Dendritic cell treated with granulocyte-macrophage colony-stimulating factor and Interleukin-4, amounts not matched to agents 40 ng/mL and 50 ng/mL, for 4 days (primary cell): ENCODE data around the gene ZNF579.
"Not testable (repeated sequence)": the region's sequence is repeated elsewhere in the genome, so short reads cannot be mapped to it uniquely, and the experiment has no call there.

Source experiments
- H3K27ac Mint-ChIP-seq: one replicate; pipeline ENCODE4 v1.8.0; 2022; ENCODE audit warnings: mild to moderate bottlenecking, mixed read lengths
- H3K27me3 Mint-ChIP-seq: one replicate; pipeline ENCODE4 v1.8.0; 2022; ENCODE audit warnings: mild to moderate bottlenecking, mixed read lengths
- H3K36me3 Mint-ChIP-seq: one replicate; pipeline ENCODE4 v1.8.0; 2022; ENCODE audit warnings: low read depth, mixed read lengths
- H3K4me1 Mint-ChIP-seq: one replicate; pipeline ENCODE4 v1.8.0; 2022; ENCODE audit warnings: low read depth, mixed read lengths
- H3K4me3 Mint-ChIP-seq: one replicate; pipeline ENCODE4 v1.8.0; 2022; ENCODE audit warnings: mild to moderate bottlenecking, moderate library complexity, mixed read lengths
- H3K9me3 Mint-ChIP-seq: one replicate; pipeline ENCODE4 v1.8.0; 2022; ENCODE audit warnings: mixed read lengths
- intact Hi-C: fragments of 100-400 bp; cut with micrococcal nuclease; formaldehyde crosslinking; loops from one replicate; pipeline ENCODE4 v1.15.0; 2022

The ZNF579 gene

GRCh38 chr19:55581145-55581822 is 636 bp upstream of the ZNF579 start:
- intact Hi-C loops = no loop called here
- peaks cover 31% of the 10 kb centered on the region for H3K36me3 Mint-ChIP-seq
- H3K4me3 Mint-ChIP-seq = peak overlapping the region; percentile 74

GRCh38 chr19:55579766-55580621 is 654 bp downstream of the ZNF579 start:
- Mint-ChIP-seq H3K4me3 (peak overlapping the region; percentile 74), H3K36me3 (peaks cover 31% of the 10 kb centered on the region), H3K9me3 (no peaks in the 10 kb centered on the region), H3K4me1 (peaks cover 16% of the 10 kb centered on the region), H3K27me3 (peaks cover 8% of the 10 kb centered on the region), H3K27ac (peak overlapping the region; percentile 60)
- intact Hi-C loops = no loop called here

More at GRCh38 chr19:55581145-55581822, 636 bp upstream of the ZNF579 start:
- H3K27ac Mint-ChIP-seq = peak overlapping the region; percentile 60
- peaks cover 28% of the 10 kb centered on the region for H3K4me1 Mint-ChIP-seq
- peaks cover 20% of the 10 kb centered on the region for H3K27me3 Mint-ChIP-seq
- H3K9me3 Mint-ChIP-seq = no peaks in the 10 kb centered on the region

- H3K27me3 Mint-ChIP-seq = no peaks in the 10 kb centered on the region
- peaks cover 16% of the 10 kb centered on the region for H3K4me1 Mint-ChIP-seq
- H3K36me3 Mint-ChIP-seq = peaks cover 31% of the 10 kb centered on the region
- peak overlapping the region; percentile 60 for H3K27ac Mint-ChIP-seq
- peak overlapping the region; percentile 74 for H3K4me3 Mint-ChIP-seq
- intact Hi-C loops = no loop called here
- no peaks in the 10 kb centered on the region for H3K9me3 Mint-ChIP-seq
Observed at GRCh38 chr19:55578761-55579747, 1.6 kb downstream of the ZNF579 start.

- intact Hi-C loops = no loop called here
- Mint-ChIP-seq H3K27ac (no peak overlapping the region), H3K4me1 (peaks cover 16% of the 10 kb centered on the region), H3K27me3 (no peaks in the 10 kb centered on the region), H3K9me3 (no peaks in the 10 kb centered on the region), H3K4me3 (no peak overlapping the region), H3K36me3 (peaks cover 31% of the 10 kb centered on the region)
Observed at GRCh38 chr19:55578031-55578760, 2.5 kb downstream of the ZNF579 start.

- Mint-ChIP-seq H3K27me3 (no peaks in the 10 kb centered on the region), H3K36me3 (peaks cover 31% of the 10 kb centered on the region), H3K4me3 (no peak overlapping the region), H3K4me1 (peaks cover 16% of the 10 kb centered on the region), H3K9me3 (no peaks in the 10 kb centered on the region), H3K27ac (no peak overlapping the region)
- intact Hi-C loops = no loop called here
Observed at GRCh38 chr19:55576746-55577145, 3.9 kb downstream of the ZNF579 start.

- H3K4me3 Mint-ChIP-seq, H3K4me1 Mint-ChIP-seq, H3K27ac Mint-ChIP-seq, H3K9me3 Mint-ChIP-seq, intact Hi-C loops, H3K27me3 Mint-ChIP-seq: not testable (repeated sequence)
- peaks cover 21% of the 10 kb centered on the region for H3K36me3 Mint-ChIP-seq
Observed at GRCh38 chr19:55573929-55574328, 6.7 kb downstream of the ZNF579 start.

- H3K27ac Mint-ChIP-seq, intact Hi-C loops, H3K4me3 Mint-ChIP-seq, H3K27me3 Mint-ChIP-seq, H3K36me3 Mint-ChIP-seq, H3K4me1 Mint-ChIP-seq, H3K9me3 Mint-ChIP-seq: not testable (repeated sequence)
Observed at GRCh38 chr19:55569477-55569876, 11.2 kb downstream of the ZNF579 start.

- no peaks in the 10 kb centered on the region for H3K4me1 Mint-ChIP-seq
- no peak overlapping the region for H3K4me3 Mint-ChIP-seq
- H3K27me3 Mint-ChIP-seq = peaks cover 13% of the 10 kb centered on the region
- H3K9me3 Mint-ChIP-seq = no peaks in the 10 kb centered on the region
- H3K27ac Mint-ChIP-seq = no peak overlapping the region
- intact Hi-C loops = no loop called here
- H3K36me3 Mint-ChIP-seq = no peaks in the 10 kb centered on the region
Observed at GRCh38 chr19:55567708-55568328, 12.8 kb downstream of the ZNF579 start.

GRCh38 chr19:55566823-55567222 is 13.8 kb downstream of the ZNF579 start:
- no peaks in the 10 kb centered on the region for H3K9me3 Mint-ChIP-seq
- H3K4me1 Mint-ChIP-seq = no peaks in the 10 kb centered on the region
- H3K4me3 Mint-ChIP-seq = no peak overlapping the region
- H3K36me3 Mint-ChIP-seq = no peaks in the 10 kb centered on the region
- peaks cover 13% of the 10 kb centered on the region for H3K27me3 Mint-ChIP-seq
- no peak overlapping the region for H3K27ac Mint-ChIP-seq
- intact Hi-C loops = no loop called here

GRCh38 chr19:55563261-55563690 is 17.4 kb downstream of the ZNF579 start:
- intact Hi-C loops = no loop called here
- H3K27me3 Mint-ChIP-seq = peaks cover 17% of the 10 kb centered on the region
- H3K27ac Mint-ChIP-seq = no peak overlapping the region
- no peaks in the 10 kb centered on the region for H3K4me1 Mint-ChIP-seq
- H3K9me3 Mint-ChIP-seq = no peaks in the 10 kb centered on the region
- no peak overlapping the region for H3K4me3 Mint-ChIP-seq
- H3K36me3 Mint-ChIP-seq = no peaks in the 10 kb centered on the region

- Mint-ChIP-seq H3K4me1 (no peaks in the 10 kb centered on the region), H3K36me3 (no peaks in the 10 kb centered on the region), H3K9me3 (no peaks in the 10 kb centered on the region), H3K27me3 (peaks cover 19% of the 10 kb centered on the region), H3K27ac (no peak overlapping the region), H3K4me3 (no peak overlapping the region)
- intact Hi-C loops = no loop called here
Observed at GRCh38 chr19:55559684-55560083, 21.0 kb downstream of the ZNF579 start.

- Mint-ChIP-seq H3K9me3 (no peaks in the 10 kb centered on the region), H3K4me1 (no peaks in the 10 kb centered on the region), H3K27ac (no peak overlapping the region), H3K4me3 (no peak overlapping the region), H3K36me3 (no peaks in the 10 kb centered on the region), H3K27me3 (peaks cover 17% of the 10 kb centered on the region)
- intact Hi-C loops = no loop called here
Observed at GRCh38 chr19:55554741-55555152, 25.9 kb downstream of the ZNF579 start.

GRCh38 chr19:55554302-55554701 is 26.3 kb downstream of the ZNF579 start:
- Mint-ChIP-seq H3K4me1 (no peaks in the 10 kb centered on the region), H3K36me3 (no peaks in the 10 kb centered on the region), H3K27me3 (peaks cover 20% of the 10 kb centered on the region), H3K9me3 (no peaks in the 10 kb centered on the region), H3K4me3 (no peak overlapping the region), H3K27ac (no peak overlapping the region)
- intact Hi-C loops = no loop called here
